IMR-90 (cell line): ENCODE measurements around the gene CUL1. TPM values are rescaled to one million over a fixed set of nuclear protein-coding genes. Genes with fewer than 3 reads are reported as not detected.

Experiments
- ATAC-seq: fragments of 200-7000 bp; cut with Tn5 transposase; 2 replicates; pipeline ENCODE4 v1.9.1; 2020; ENCODE audit warnings: low read depth, mild to moderate bottlenecking, moderate library complexity
- BruUV-seq: library from RNA; stranded (reverse); fragments of 400-500 nt; replicated peaks from 2 replicates; lab custom pipeline; 2021; lab: Mats Ljungman, UMichigan
- CTCF ChIA-PET: fragments of 300-600 bp; formaldehyde crosslinking; extraction: SDS; loops from one replicate; lab custom pipeline; 2021; ENCODE audit warnings: antibody characterized with exemption; lab: Yijun Ruan, JAX
- POLR2A ChIA-PET: fragments of 300-600 bp; sonication (Branson Sonifier 250); formaldehyde crosslinking; loops from one replicate; lab custom pipeline; 2022; ENCODE audit warnings: antibody characterized with exemption; ENCODE audit not compliant: unreplicated experiment; lab: Charles Lee
- DNase-seq: peaks from one replicate; pipeline ENCODE4 v3.0.0; 2013
- H2AFZ ChIP-seq: replicated peaks from 2 replicates; pipeline ENCODE3; 2013; ENCODE audit warnings: low read length, mild to moderate bottlenecking; ENCODE audit not compliant: poor library complexity
- H2AK5ac ChIP-seq: 2 replicates; pipeline ENCODE4 v1.6.1; 2013; ENCODE audit warnings: low read depth, low read length, inconsistent platforms
- H2AK9ac ChIP-seq: replicated peaks from 2 replicates; pipeline ENCODE3; 2013; ENCODE audit warnings: mild to moderate bottlenecking, low read depth, low read length, moderate library complexity; ENCODE audit not compliant: poor library complexity
- H2BK120ac ChIP-seq: 2 replicates; pipeline ENCODE4 v1.6.1; 2013; ENCODE audit warnings: low read depth, low read length, inconsistent platforms
- H2BK15ac ChIP-seq: 3 replicates; pipeline ENCODE4 v1.6.1; 2013; ENCODE audit warnings: low read depth, low read length, inconsistent platforms
- H2BK20ac ChIP-seq: 2 replicates; pipeline ENCODE4 v1.6.1; 2013; ENCODE audit warnings: low read depth, mild to moderate bottlenecking, inconsistent platforms, low read length, moderate library complexity
- H2BK5ac ChIP-seq: 2 replicates; pipeline ENCODE4 v1.6.1; 2013; ENCODE audit warnings: mild to moderate bottlenecking, low read depth, low read length, inconsistent platforms; ENCODE audit not compliant: poor library complexity, severe bottlenecking
- H3K14ac ChIP-seq: replicated peaks from 2 replicates; pipeline ENCODE4 v1.6.1; 2013; ENCODE audit warnings: low read depth, low read length, inconsistent platforms
- H3K18ac ChIP-seq: 2 replicates; pipeline ENCODE4 v1.6.1; 2013; ENCODE audit warnings: low read depth, low read length, control low read depth
- H3K23ac ChIP-seq: 2 replicates; pipeline ENCODE4 v1.6.1; 2013; ENCODE audit warnings: low read depth, low read length, inconsistent platforms
- H3K27ac ChIP-seq: 2 replicates; pipeline ENCODE4 v1.5.1; 2013; ENCODE audit warnings: mild to moderate bottlenecking, control low read depth, low read length; ENCODE audit not compliant: insufficient read depth
- H3K27me3 ChIP-seq: 2 replicates; pipeline ENCODE4 v1.6.1; 2013; ENCODE audit warnings: low read length; ENCODE audit not compliant: control insufficient read depth, insufficient read depth
- H3K36me3 ChIP-seq: 2 replicates; pipeline ENCODE4 v1.6.1; 2013; ENCODE audit warnings: low read length, mixed read lengths; ENCODE audit not compliant: control insufficient read depth, insufficient read depth
- H3K4ac ChIP-seq: 2 replicates; pipeline ENCODE4 v1.6.1; 2013; ENCODE audit warnings: low read depth, low read length, inconsistent platforms
- H3K4me1 ChIP-seq: 2 replicates; pipeline ENCODE4 v1.6.1; 2013; ENCODE audit warnings: low read length, mixed read lengths; ENCODE audit not compliant: control insufficient read depth, insufficient read depth
- H3K4me2 ChIP-seq: 2 replicates; pipeline ENCODE4 v1.6.1; 2013; ENCODE audit warnings: low read depth, mild to moderate bottlenecking, control low read depth, low read length, moderate library complexity
- H3K4me3 ChIP-seq: 2 replicates; pipeline ENCODE4 v1.5.1; 2013; ENCODE audit warnings: low read depth, mild to moderate bottlenecking, control low read depth, low read length, moderate library complexity; ENCODE audit not compliant: insufficient read depth
- H3K56ac ChIP-seq: 2 replicates; pipeline ENCODE4 v1.6.1; 2013; ENCODE audit warnings: low read length, inconsistent platforms; ENCODE audit not compliant: insufficient read depth; ENCODE audit errors: extremely low read depth
- H3K79me1 ChIP-seq, 2 experiments: 2 replicates each; pipeline ENCODE4 v1.6.1; 2013; ENCODE audit warnings: low read length in 2 of 2, inconsistent platforms in 1 of 2, low read depth in 1 of 2
- H3K9ac ChIP-seq: 2 replicates; pipeline ENCODE4 v1.6.1; 2013; ENCODE audit warnings: low read depth, low read length, control low read depth
- H3K9me1 ChIP-seq: 2 replicates; pipeline ENCODE4 v1.6.1; 2013; ENCODE audit warnings: low read length, inconsistent platforms; ENCODE audit not compliant: insufficient read depth
- H3K9me3 ChIP-seq: 2 replicates; pipeline ENCODE4 v1.6.1; 2013; ENCODE audit warnings: low read length; ENCODE audit not compliant: control insufficient read depth, insufficient read depth
- H4K20me1 ChIP-seq: 2 replicates; pipeline ENCODE4 v1.6.1; 2013; ENCODE audit warnings: low read length, inconsistent platforms; ENCODE audit not compliant: insufficient read depth
- H4K5ac ChIP-seq: 2 replicates; pipeline ENCODE4 v1.6.1; 2013; ENCODE audit warnings: mild to moderate bottlenecking, low read depth, low read length, control low read depth
- H4K8ac ChIP-seq, 2 experiments: 2 replicates each; pipeline ENCODE4 v1.6.1; 2013; ENCODE audit warnings: low read depth in 2 of 2, low read length in 2 of 2, control low read depth in 1 of 2, inconsistent platforms in 1 of 2
- H4K91ac ChIP-seq: 2 replicates; pipeline ENCODE4 v1.6.1; 2013; ENCODE audit warnings: low read depth, low read length, inconsistent platforms; ENCODE audit not compliant: insufficient read depth
- BHLHE40 ChIP-seq: fragments of 150-350 bp; IDR thresholded peaks from 2 replicates; pipeline ENCODE4 v1.6.1; 2016; ENCODE audit warnings: mild to moderate bottlenecking, low read depth, low read length
- CHD1 ChIP-seq: IDR thresholded peaks from 2 replicates; pipeline ENCODE4 v1.6.1; 2012; ENCODE audit warnings: low read depth, low read length, improper control_type of control experiment
- FOS ChIP-seq: fragments of 150-350 bp; IDR thresholded peaks from 2 replicates; pipeline ENCODE4 v1.6.1; 2016; ENCODE audit warnings: low read depth, low read length
- MAFK ChIP-seq: IDR thresholded peaks from 2 replicates; pipeline ENCODE4 v1.6.1; 2012; ENCODE audit warnings: low read depth, low read length, improper control_type of control experiment
- MAZ ChIP-seq: IDR thresholded peaks from 2 replicates; pipeline ENCODE4 v1.6.1; 2012; ENCODE audit warnings: low read depth, mild to moderate bottlenecking, low read length, improper control_type of control experiment, moderate library complexity, borderline replicate concordance
- MXI1 ChIP-seq: IDR thresholded peaks from 2 replicates; pipeline ENCODE4 v1.6.1; 2012; ENCODE audit warnings: low read depth, mild to moderate bottlenecking, low read length, moderate library complexity, borderline replicate concordance
- POLR2A ChIP-seq: IDR thresholded peaks from 2 replicates; pipeline ENCODE4 v1.6.1; 2012; ENCODE audit warnings: mild to moderate bottlenecking, low read depth, low read length
- RAD21 ChIP-seq: IDR thresholded peaks from 2 replicates; pipeline ENCODE4 v1.6.1; 2012; ENCODE audit warnings: low read length, improper control_type of control experiment
- RCOR1 ChIP-seq: IDR thresholded peaks from 2 replicates; pipeline ENCODE4 v1.6.1; 2012; ENCODE audit warnings: mild to moderate bottlenecking, low read length, improper control_type of control experiment; ENCODE audit not compliant: insufficient replicate concordance
- WGBS, 2 experiments: methylation state at CpG; one replicate each; pipeline versions ENCODE4 v1.1.5 to v1.1.7; 2013; ENCODE audit warnings: missing lambda C conversion rate in 2 of 2; ENCODE audit not compliant: insufficient read length in 1 of 2; ENCODE audit errors: extremely low coverage in 2 of 2; 5-methylcytosine and 5-hydroxymethylcytosine counted together
- dilution Hi-C: fragments of 300-500 bp; cut with HindIII; formaldehyde crosslinking; loops from one replicate; pipeline ENCODE4 v1.14.3; 2018; ENCODE audit warnings: low sequenced_read_pairs; ENCODE audit not compliant: unreplicated experiment
- in situ Hi-C: fragments of 300-500 bp; cut with MboI; formaldehyde crosslinking; loops from 3 replicates; pipeline ENCODE4 v1.14.3; 2019; ENCODE audit warnings: low sequenced_read_pairs, inconsistent platforms, mixed read lengths
- intact Hi-C: fragments of 100-400 bp; cut with micrococcal nuclease; formaldehyde crosslinking; loops from 2 replicates; pipeline ENCODE4 v1.10.0; 2022
- polyA plus RNA-seq, 3 experiments: library from polyadenylated mRNA; depleted of rRNA; stranded (reverse); fragments of >200 nt; gene quantifications; 2 replicates each; pipeline ENCODE4 v1.2.3, GENCODE V29; 2012; ENCODE audit warnings: low replicate concordance in 1 of 3
- total RNA-seq: library from RNA; depleted of rRNA; stranded (reverse); fragments of >200 nt; gene quantifications from 2 replicates; pipeline ENCODE4 v1.2.3, GENCODE V29; 2012

Gene CUL1
- total and polyA plus RNA-seq, 2 of the 4 experiments (the other 2 are of a cell fraction), result 44.0 to 46.2 TPM

GRCh38 chr7:148772297-148773089 is 73.8 kb downstream of the CUL1 start:
- intact Hi-C loops, result loop anchor here (2.0 kb wide), 3 partner anchors 72 to 198 kb away; no protein-coding TSS in a partner anchor
- POLR2A ChIA-PET, result no interaction called here
- H3K9ac ChIP-seq, result no peak overlapping the region
- H2BK5ac ChIP-seq, result peak overlapping the region; percentile 27
- H2BK120ac ChIP-seq, result no peak overlapping the region
- no peak overlapping the region for H4K5ac ChIP-seq
- in situ Hi-C loops, result no loop called here
- no peak overlapping the region for H3K23ac ChIP-seq
- H2AK9ac ChIP-seq, result no peak overlapping the region
- no peak overlapping the region; a peak in 1 of 4 replicates for H4K8ac ChIP-seq
- H3K27ac ChIP-seq, result no peak overlapping the region
- peaks cover 21% of the 10 kb centered on the region for H3K36me3 ChIP-seq
- WGBS, 2 experiments, result 38% methylated on average over 4 of the region's 8 CpGs; no CpG with 5 or more reads in 1 of the 2 experiments
- H4K91ac ChIP-seq, result no peak overlapping the region
- H2AFZ ChIP-seq, result peak overlapping the region; percentile 3
- no peak overlapping the region for H3K18ac ChIP-seq
- CTCF ChIA-PET, result interaction anchor here (0.6 to 0.7 kb wide), 3 partner anchors 83 to 185 kb away, joined by 3 read pairs; no protein-coding TSS in a partner anchor
- peak overlapping the region; percentile 23 for H3K4me2 ChIP-seq
- dilution Hi-C loops, result no loop called here
- peak overlapping the region; percentile 2; the same call in 1 of the 2 replicates for H2BK20ac ChIP-seq
- H3K79me1 ChIP-seq, result peaks cover 31 to 34% of the 10 kb centered on the region in 2 experiments
- no peak overlapping the region for H2AK5ac ChIP-seq
- peak; percentile 66; the same call in 1 of the 2 replicates for TF ChIP-seq BHLHE40
- TF ChIP-seq RAD21, result peak; percentile 37
- peak; percentile 82 for TF ChIP-seq RCOR1
- no peak; the same call in 1 of the 2 replicates for TF ChIP-seq POLR2A
- 0 out of 2 replicates have a peak, but pooled peaks have one; percentile 11 for TF ChIP-seq MAZ
- peak; percentile 92 for TF ChIP-seq FOS
- peak; percentile 64; the same call in 1 of the 2 replicates for TF ChIP-seq MXI1
- no peak for TF ChIP-seq CHD1
- peak; percentile 49 for TF ChIP-seq MAFK
- H4K20me1 ChIP-seq, result peaks cover 5% of the 10 kb centered on the region; the same call in 1 of the 2 replicates
- no peak overlapping the region for H3K4me3 ChIP-seq
- no peak overlapping the region for H3K14ac ChIP-seq
- peaks cover 5% of the 10 kb centered on the region for H3K4me1 ChIP-seq
- no peak overlapping the region for H3K4ac ChIP-seq
- BruUV-seq, result no TSS peak
- ATAC-seq (peak; percentile 99), DNase-seq (peak; percentile 98)
- no peak overlapping the region for H2BK15ac ChIP-seq
- H3K9me1 ChIP-seq, result peaks cover 6% of the 10 kb centered on the region
- H3K9me3 ChIP-seq, result no peaks in the 10 kb centered on the region
- H3K27me3 ChIP-seq, result no peaks in the 10 kb centered on the region
- no peak overlapping the region for H3K56ac ChIP-seq
